DOHH2 (cell line): ENCODE results near the gene RHO.
"Not testable (repeated sequence)": the region's sequence is repeated elsewhere in the genome, so short reads cannot be mapped to it uniquely, and the experiment has no call there.

Experiments used
- H3F3A ChIP-seq: fragments of 200-600 bp; sonication (generic), shearing (Covaris generic); 2 replicates; pipeline ENCODE4 v1.6.0; 2016; ENCODE audit warnings: antibody characterized with exemption, mild to moderate bottlenecking; ENCODE audit not compliant: control insufficient read depth, insufficient read depth
- H3K27ac ChIP-seq: fragments of 200-600 bp; sonication (generic); 2 replicates; pipeline ENCODE4 v1.5.1; 2014; ENCODE audit warnings: low read depth, mild to moderate bottlenecking, low read length, moderate library complexity
- H3K27me3 ChIP-seq: fragments of 200-600 bp; sonication (generic); 2 replicates; pipeline ENCODE4 v1.6.1; 2014; ENCODE audit warnings: mild to moderate bottlenecking, low read length, mixed read lengths; ENCODE audit not compliant: control insufficient read depth
- H3K36me3 ChIP-seq: fragments of 200-600 bp; sonication (generic); 2 replicates; pipeline ENCODE4 v1.6.1; 2014; ENCODE audit warnings: mild to moderate bottlenecking, low read length, moderate library complexity, mixed read lengths; ENCODE audit not compliant: control insufficient read depth
- H3K4me1 ChIP-seq: fragments of 200-600 bp; sonication (generic); 2 replicates; pipeline ENCODE4 v1.6.1; 2014; ENCODE audit warnings: mild to moderate bottlenecking, low read length, mixed read lengths; ENCODE audit not compliant: control insufficient read depth
- H3K4me2 ChIP-seq: fragments of 200-600 bp; sonication (generic); 2 replicates; pipeline ENCODE4 v1.6.0; 2014; ENCODE audit warnings: mild to moderate bottlenecking, low read length, moderate library complexity
- H3K4me3 ChIP-seq: fragments of 200-600 bp; sonication (generic); 2 replicates; pipeline ENCODE4 v1.5.1; 2014; ENCODE audit warnings: mild to moderate bottlenecking, low read length, mixed read lengths
- H3K79me2 ChIP-seq: fragments of 200-600 bp; sonication (generic); 2 replicates; pipeline ENCODE4 v1.6.1; 2014; ENCODE audit warnings: mild to moderate bottlenecking, low read length, mixed read lengths; ENCODE audit not compliant: control insufficient read depth
- H3K9me2 ChIP-seq: fragments of 200-600 bp; sonication (generic); replicated peaks from 2 replicates; pipeline ENCODE4 v1.6.1; 2014; ENCODE audit warnings: mild to moderate bottlenecking, low read length, mixed read lengths; ENCODE audit not compliant: control insufficient read depth
- H3K9me3 ChIP-seq: fragments of 200-600 bp; sonication (generic); 2 replicates; pipeline ENCODE4 v1.6.1; 2014; ENCODE audit warnings: antibody characterized with exemption, low read length, mixed read lengths; ENCODE audit not compliant: control insufficient read depth, insufficient read depth
- H4K20me1 ChIP-seq: fragments of 200-600 bp; sonication (generic); 2 replicates; pipeline ENCODE4 v1.6.0; 2014; ENCODE audit warnings: low read depth, mild to moderate bottlenecking, antibody characterized with exemption, low read length, moderate library complexity; ENCODE audit not compliant: control insufficient read depth, insufficient read depth
- EZH2phosphoT487 ChIP-seq: fragments of 200-600 bp; sonication (generic); IDR thresholded peaks from 2 replicates; pipeline ENCODE4 v1.6.1; 2017; ENCODE audit warnings: borderline replicate concordance, mild to moderate bottlenecking, antibody characterized with exemption, low read length, moderate library complexity, mixed read lengths
- TF ChIP-seq, protein P1 (sequence below): fragments of 200-600 bp; sonication (generic); IDR thresholded peaks from one replicate; pipeline ENCODE4 v1.5.1; 2014; ENCODE audit warnings: antibody characterized with exemption, mild to moderate bottlenecking, low read depth, low read length; ENCODE audit not compliant: poor library complexity, severe bottlenecking

Gene RHO

DNA sequence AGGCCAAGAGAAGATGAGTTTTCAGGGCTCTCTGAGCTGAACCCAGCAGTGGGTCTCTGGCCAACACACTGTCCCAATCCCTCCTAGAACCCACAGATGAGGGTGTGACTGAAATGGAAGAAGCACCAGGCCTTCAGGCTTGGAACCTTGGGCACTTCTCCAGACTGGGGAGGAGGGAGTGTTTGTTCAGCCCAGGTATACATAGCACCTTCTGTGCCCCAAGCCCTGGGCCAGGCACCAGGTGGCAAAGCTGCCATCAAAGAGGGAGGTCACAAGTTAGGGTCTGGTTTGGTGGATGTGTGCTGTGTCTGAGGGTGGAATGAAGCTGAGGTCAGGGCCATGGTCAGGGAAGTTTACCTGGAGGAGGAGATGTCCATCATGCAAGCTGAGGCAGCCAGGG is 15.8 kb upstream of the RHO start:
- no peaks in the 10 kb centered on the region for H3K9me3 ChIP-seq
- no peak overlapping the region for H3K27ac ChIP-seq
- peaks cover 3% of the 10 kb centered on the region for H3K4me1 ChIP-seq
- H3K4me2 ChIP-seq: no peak overlapping the region
- no peaks in the 10 kb centered on the region for H3K27me3 ChIP-seq
- H3K79me2 ChIP-seq: no peaks in the 10 kb centered on the region
- H3K9me2 ChIP-seq: no peaks in the 10 kb centered on the region
- no peaks in the 10 kb centered on the region for H4K20me1 ChIP-seq
- no peak for TF ChIP-seq EZH2phosphoT487
- TF ChIP-seq, protein P1, sequence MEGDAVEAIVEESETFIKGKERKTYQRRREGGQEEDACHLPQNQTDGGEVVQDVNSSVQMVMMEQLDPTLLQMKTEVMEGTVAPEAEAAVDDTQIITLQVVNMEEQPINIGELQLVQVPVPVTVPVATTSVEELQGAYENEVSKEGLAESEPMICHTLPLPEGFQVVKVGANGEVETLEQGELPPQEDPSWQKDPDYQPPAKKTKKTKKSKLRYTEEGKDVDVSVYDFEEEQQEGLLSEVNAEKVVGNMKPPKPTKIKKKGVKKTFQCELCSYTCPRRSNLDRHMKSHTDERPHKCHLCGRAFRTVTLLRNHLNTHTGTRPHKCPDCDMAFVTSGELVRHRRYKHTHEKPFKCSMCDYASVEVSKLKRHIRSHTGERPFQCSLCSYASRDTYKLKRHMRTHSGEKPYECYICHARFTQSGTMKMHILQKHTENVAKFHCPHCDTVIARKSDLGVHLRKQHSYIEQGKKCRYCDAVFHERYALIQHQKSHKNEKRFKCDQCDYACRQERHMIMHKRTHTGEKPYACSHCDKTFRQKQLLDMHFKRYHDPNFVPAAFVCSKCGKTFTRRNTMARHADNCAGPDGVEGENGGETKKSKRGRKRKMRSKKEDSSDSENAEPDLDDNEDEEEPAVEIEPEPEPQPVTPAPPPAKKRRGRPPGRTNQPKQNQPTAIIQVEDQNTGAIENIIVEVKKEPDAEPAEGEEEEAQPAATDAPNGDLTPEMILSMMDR: no peak
- H3K36me3 ChIP-seq: no peaks in the 10 kb centered on the region
- no peak overlapping the region for H3K4me3 ChIP-seq
- H3F3A ChIP-seq: no peaks in the 10 kb centered on the region

DNA sequence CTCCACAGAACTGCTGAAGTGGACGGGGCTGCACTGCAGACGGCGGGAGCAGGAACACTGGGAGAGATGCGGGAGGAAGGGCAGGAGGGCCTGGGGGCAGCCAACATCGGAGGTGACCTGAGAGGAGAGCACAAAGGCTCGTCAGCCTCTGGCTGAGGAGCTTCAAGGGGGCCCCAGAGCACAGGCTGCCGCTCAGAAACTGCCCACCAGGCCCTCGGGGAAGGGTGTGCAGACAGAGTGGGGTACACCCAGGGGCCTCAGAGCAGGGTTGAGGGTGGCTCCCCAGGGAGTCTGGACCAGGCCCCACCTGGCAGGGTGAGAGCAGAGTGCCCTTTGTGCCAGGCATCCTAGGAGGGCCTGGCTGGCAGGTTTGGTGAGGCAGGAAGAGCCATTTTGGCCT is 14.7 kb upstream of the RHO start:
- Histone ChIP-seq H3K27me3 (no peaks in the 10 kb centered on the region), H3K4me2 (no peak overlapping the region), H3K9me3 (no peaks in the 10 kb centered on the region), H3F3A (no peaks in the 10 kb centered on the region), H3K27ac (no peak overlapping the region), H3K4me1 (peaks cover 3% of the 10 kb centered on the region), H3K36me3 (no peaks in the 10 kb centered on the region), H3K9me2 (no peaks in the 10 kb centered on the region), H4K20me1 (no peaks in the 10 kb centered on the region), H3K4me3 (no peak overlapping the region), H3K79me2 (no peaks in the 10 kb centered on the region)
- no peak for TF ChIP-seq EZH2phosphoT487
- TF ChIP-seq, protein P1: no peak

DNA sequence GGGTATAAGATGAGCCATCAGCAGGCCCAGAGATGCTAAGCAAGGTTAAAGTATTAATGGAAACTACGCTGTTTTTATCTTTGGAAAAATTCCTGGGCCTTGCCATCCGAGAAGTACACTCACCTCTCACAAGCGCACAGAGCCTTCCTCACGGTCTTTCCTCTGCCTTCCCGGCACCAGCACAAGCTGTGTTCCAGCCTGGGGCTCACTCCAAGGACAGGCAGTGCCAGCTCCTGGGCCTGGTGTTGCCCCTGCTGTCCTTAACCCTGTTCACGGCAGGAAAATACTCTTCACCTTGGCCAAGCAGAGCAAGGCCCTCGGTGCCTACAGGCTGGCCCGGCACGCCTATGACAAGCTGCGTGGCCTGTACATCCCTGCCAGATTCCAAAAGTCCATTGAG is 14.3 kb upstream of the RHO start:
- no peaks in the 10 kb centered on the region for H3K36me3 ChIP-seq
- H3K27ac ChIP-seq: no peak overlapping the region
- H3K9me3 ChIP-seq: no peaks in the 10 kb centered on the region
- no peaks in the 10 kb centered on the region for H3K9me2 ChIP-seq
- TF ChIP-seq, protein P1: no peak
- no peak for TF ChIP-seq EZH2phosphoT487
- no peaks in the 10 kb centered on the region for H3F3A ChIP-seq
- H3K4me3 ChIP-seq: no peak overlapping the region
- H3K4me1 ChIP-seq: peaks cover 3% of the 10 kb centered on the region
- H3K27me3 ChIP-seq: no peaks in the 10 kb centered on the region
- H4K20me1 ChIP-seq: no peaks in the 10 kb centered on the region
- no peak overlapping the region for H3K4me2 ChIP-seq
- no peaks in the 10 kb centered on the region for H3K79me2 ChIP-seq

DNA sequence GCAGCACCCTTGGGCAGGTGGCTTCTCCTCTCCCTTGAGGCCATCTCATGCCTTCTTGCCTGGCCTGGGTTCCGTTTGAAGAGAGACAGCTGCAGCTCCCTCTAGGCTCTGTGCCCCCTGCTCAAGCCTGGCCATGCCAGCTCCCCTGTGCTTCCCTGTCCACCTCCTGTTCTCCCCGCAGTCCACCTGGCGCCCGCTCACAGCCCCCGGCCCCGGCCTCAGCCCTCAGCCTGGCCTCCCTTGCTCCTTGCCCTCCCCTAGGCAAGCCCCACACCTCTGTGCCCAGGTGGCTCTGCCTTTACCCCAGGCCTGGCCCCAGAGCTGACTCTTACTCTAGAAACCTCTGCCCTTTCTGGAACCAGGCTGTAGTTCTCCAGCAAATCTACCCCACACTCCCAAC is 13.9 kb upstream of the RHO start:
- no peaks in the 10 kb centered on the region for H3F3A ChIP-seq
- no peaks in the 10 kb centered on the region for H3K9me2 ChIP-seq
- TF ChIP-seq, protein P1: no peak
- TF ChIP-seq EZH2phosphoT487: no peak
- no peak overlapping the region for H3K4me2 ChIP-seq
- H3K36me3 ChIP-seq: no peaks in the 10 kb centered on the region
- no peaks in the 10 kb centered on the region for H4K20me1 ChIP-seq
- no peak overlapping the region for H3K4me3 ChIP-seq
- H3K9me3 ChIP-seq: no peaks in the 10 kb centered on the region
- no peak overlapping the region for H3K27ac ChIP-seq
- no peaks in the 10 kb centered on the region for H3K79me2 ChIP-seq
- H3K27me3 ChIP-seq: no peaks in the 10 kb centered on the region
- peaks cover 3% of the 10 kb centered on the region for H3K4me1 ChIP-seq

DNA sequence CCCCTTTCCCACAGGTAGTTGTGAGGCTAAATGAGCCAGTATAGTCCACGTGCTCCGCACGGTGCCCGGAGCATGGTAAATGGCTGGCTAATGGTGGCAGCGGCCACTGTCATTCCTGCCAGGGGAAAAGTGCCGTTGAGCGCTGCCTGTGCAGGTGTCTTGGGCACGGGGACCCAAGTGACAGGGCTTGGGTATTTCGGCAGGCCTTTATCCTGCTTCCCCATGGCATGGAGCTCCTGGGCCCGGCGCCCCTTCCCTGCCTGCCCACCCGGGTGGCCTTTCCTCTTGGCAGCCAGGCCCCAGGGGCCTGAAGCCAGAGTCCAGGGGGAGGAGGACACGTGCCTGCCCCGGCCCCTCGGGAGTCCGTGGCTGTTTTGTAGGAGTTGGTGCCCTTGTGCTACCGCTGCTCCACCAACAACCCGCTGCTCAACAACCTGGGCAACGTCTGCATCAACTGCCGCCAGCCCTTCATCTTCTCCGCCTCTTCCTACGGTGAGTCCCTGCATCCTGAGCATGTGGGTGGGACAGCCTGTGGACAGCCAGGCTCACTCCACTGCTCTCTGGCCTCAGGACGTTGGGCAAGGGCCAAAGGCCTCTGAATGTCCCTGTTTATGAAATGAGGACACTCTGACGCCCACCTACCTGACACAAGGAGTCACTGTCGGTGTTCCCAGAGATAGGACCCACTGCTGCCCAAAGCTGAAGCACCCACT is 13.2 kb upstream of the RHO start:
- H4K20me1 ChIP-seq, H3K79me2 ChIP-seq, H3K27me3 ChIP-seq, H3K4me1 ChIP-seq, H3K9me2 ChIP-seq, H3K27ac ChIP-seq, H3K4me2 ChIP-seq, H3K36me3 ChIP-seq, H3K9me3 ChIP-seq, H3K4me3 ChIP-seq, H3F3A ChIP-seq: not testable (repeated sequence)
